ENCODE data around the gene FBN2.

DNA sequence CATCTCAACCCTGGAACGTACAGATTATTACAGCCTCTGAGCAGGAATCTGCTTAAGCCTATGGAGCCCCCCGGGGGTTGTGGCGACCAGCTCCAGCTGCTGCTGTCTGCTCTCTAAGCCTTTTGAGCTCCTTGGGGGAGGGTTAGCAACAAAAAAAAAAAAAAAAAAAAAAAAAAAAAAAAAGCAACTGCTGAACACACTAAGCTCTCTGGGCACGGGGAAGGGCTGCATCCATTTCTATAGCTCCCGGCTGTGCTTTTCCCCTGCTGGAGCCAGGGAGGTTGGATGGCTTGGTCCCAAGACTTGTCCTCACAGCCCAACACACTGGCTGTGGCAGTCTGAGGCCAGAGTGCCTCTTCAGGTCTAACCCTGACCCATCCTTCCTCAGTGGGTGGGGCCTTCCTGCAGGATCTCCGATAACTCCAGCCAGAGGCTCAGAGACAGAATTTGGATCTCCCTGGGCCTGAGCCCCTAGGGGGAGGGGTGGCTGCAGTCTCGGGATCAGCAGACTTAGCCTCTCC, 82.1 kb downstream of the FBN2 start:
- no peak for TF ChIP-seq CTCF (IDR thresholded peaks at IDR 0.05)
- TF ChIP-seq POLR2A (IDR thresholded peaks at IDR 0.05), result no peak
